HG02678 (cell line): ENCODE measurements around the gene P4HA3.

Experiments
- ATAC-seq: cut with Tn5 transposase; IDR thresholded peaks from one replicate; pipeline ENCODE4 v1.9.1; 2021; ENCODE audit warnings: mild to moderate bottlenecking, moderate library complexity; ENCODE audit not compliant: unreplicated experiment

P4HA3 gene

GRCh38 chr11:74268456-74268855 is 43.0 kb downstream of the P4HA3 start:
- no peak for ATAC-seq

GRCh38 chr11:74267014-74267413 is 44.4 kb downstream of the P4HA3 start:
- no peak for ATAC-seq

- ATAC-seq = no peak
Measured at GRCh38 chr11:74265256-74265655, 46.2 kb downstream of the P4HA3 start.

DNA sequence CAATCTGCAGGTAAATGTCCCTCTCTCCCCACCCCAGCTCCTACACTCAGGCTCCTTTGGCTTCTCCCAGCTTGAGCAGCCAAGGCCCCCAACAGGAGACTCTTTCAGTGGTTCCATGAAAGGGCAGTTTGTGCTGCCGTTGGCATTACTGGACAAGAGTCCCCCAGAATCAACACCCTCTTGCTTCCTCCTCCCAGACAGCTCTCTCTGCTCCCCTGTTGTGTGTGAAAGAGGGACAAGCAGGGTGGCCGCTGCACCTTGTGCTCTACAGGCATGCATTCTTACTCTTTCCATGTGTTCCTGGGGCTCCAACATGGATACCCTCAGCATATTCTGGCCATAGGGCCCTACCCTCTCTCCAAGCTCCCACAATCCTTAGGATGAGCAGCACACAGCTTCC is 48.7 kb downstream of the P4HA3 start:
- no peak for ATAC-seq

- no peak for ATAC-seq
Measured at GRCh38 chr11:74257959-74258553, 53.4 kb downstream of the P4HA3 start.

DNA sequence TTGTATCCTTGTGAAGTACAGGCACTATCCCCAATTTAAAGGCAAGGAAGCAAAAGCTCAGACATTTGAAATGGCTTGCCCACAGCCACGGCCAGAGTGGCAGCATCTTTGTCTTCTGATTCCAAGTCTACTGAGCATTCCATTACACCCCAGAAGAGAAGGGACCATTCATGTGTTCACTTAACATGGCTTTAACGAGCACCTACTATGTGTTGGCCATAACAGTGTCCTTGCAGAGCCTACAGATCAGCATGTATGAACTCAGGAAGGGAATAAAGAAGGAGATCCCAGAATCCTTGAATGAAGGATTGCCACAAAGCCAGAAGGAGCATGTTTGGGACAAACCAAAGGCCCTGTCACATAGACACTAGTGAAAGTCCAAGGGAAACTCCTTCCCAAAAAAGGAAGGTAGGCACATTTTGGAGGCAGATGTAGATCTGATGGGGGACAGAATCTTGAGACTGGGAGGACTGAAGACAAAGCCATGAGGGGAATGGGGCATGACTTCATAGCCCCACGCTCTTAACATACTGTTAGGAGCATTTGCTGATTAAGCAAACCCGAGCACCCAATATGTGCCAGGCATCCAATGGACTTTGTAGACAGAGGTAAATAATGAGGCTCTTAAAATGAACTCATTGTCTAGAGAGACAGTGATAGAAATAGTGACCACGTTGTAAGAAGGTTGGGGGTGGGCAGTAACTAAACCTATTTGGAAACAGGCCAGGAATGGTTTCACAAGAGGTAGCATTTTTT is 54.9 kb downstream of the P4HA3 start:
- no peak for ATAC-seq

DNA sequence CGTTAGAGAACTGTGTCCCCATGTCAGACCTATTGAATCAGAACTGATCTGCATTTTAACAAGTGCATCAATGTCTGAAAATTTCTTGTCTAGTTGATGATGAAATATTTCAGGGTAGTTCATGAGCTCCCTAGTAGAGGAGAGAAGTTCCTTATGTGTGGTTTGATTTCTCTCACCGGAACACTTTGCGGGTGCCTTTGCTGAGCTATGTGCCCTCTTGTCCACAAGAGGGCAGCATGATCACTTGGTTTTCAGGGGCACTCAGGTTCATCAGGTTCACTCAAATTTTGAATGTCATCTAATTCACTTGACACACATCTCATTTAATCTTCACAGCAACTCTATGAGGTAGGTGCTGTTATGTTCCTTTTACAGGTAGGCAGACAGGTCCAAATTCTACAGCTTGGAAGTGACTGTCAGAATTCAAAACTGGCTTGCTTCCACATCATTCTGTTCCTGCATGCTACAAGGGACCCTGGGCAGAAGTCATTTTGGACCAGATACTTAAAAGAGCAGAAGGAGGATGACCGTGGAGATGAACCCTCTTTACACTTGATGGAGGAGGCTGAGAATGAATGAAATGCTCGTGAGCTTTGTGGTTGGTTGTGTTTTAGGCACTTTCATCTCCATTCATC is 55.6 kb downstream of the P4HA3 start:
- ATAC-seq = no peak

DNA sequence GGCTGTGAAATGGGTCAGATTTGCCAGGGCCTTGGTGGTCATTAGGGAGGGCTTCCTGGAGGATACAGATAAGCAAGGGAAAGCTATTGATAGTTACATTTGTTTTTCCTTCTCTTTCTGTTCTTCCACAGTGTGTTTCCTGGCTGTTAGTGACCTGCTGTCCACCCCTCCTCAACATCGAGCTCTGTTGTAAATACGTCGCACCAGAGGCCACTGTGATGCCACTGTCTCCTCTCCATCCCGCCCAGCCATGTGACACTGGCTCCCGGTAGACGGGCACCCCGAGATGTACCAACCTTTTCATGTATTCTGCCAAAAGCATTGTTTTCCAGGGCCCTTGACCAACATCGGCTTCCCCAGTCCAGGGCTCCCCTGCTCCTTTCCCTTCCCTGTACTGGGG is 58.1 kb downstream of the P4HA3 start:
- ATAC-seq = no peak

GRCh38 chr11:74249496-74249895 is 61.9 kb downstream of the P4HA3 start:
- no peak for ATAC-seq

- ATAC-seq = no peak
Measured at GRCh38 chr11:74248469-74248868, 63.0 kb downstream of the P4HA3 start.

DNA sequence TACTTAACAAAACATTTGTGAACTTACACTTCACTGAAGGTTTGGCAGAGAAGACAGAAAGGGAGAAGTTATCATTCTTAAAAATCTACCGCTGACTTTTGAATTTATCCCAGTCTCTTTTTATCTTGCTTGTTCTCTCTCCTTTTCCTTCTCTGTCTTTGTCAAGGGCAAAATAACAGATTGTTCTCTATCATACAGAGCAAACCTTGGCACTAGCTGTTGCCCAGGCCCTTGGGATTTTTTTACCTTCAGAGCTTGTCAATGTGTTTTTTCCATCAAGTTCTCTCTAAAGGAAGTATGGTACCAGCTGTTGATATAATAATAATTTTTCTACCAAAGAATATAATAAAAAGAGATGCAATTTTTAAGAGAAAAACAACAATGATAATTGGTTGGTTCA is 73.2 kb downstream of the P4HA3 start:
- no peak for ATAC-seq

GRCh38 chr11:74237541-74237940 is 73.9 kb downstream of the P4HA3 start:
- ATAC-seq = no peak

- ATAC-seq = no peak
Measured at GRCh38 chr11:74235121-74235520, 76.3 kb downstream of the P4HA3 start.

- ATAC-seq = no peak
Measured at GRCh38 chr11:74233683-74234082, 77.8 kb downstream of the P4HA3 start.

- no peak for ATAC-seq
Measured at GRCh38 chr11:74232311-74232950, 79.0 kb downstream of the P4HA3 start.

GRCh38 chr11:74226907-74227306 is 84.5 kb downstream of the P4HA3 start:
- ATAC-seq = no peak

DNA sequence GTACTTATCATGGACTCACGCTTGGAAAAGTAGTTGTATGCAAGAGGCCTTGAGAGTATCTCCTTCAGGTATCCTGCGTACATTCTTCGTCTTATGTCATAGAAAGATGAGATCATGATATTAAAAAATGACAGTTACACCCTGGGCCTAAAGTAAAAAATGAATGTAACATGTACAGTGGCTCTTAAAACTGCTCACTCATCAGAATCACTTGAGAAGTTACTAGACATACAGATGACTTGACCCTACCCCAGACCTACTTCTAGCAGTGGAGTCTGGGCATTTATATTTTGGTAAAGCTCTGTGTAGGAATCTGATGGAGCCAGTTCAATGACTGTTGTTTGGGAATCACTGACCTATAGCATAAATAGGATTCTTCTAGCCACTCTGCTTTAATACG is 85.9 kb downstream of the P4HA3 start:
- ATAC-seq = no peak

DNA sequence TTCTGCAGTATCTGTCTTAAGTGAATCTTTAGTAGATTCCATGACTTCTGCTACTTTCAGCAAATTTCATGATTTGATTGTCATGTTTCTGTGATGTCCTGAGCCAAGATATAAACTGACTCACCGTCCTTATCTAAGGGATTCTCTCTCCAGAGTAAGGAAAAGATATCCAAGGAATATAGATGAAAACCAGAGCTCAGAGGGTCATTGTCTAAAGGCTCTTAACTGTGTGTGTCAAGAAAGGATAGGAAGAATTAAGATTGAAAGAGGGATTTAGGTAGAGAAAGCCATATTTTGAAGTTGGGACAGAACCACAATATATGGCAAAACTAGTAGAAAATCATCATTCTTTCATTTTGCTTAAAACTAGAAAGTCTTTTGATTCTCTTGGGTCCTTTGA is 89.6 kb downstream of the P4HA3 start:
- no peak for ATAC-seq

GRCh38 chr11:74220376-74220775 is 91.1 kb downstream of the P4HA3 start:
- ATAC-seq = no peak
